Thoracic aorta (tissue), 2 donors: ENCODE results near the gene SPACA6. TPM values are rescaled to one million over a fixed set of nuclear protein-coding genes. Genes with fewer than 3 reads are reported as not detected.

Source experiments
- ATAC-seq: fragments of 150-250 bp; one replicate; pipeline ENCODE4 v1.8.0; 2017; ENCODE audit warnings: low read depth; ENCODE audit not compliant: insufficient number of reproducible peaks, low FRiP score
- DNase-seq: peaks from one replicate; pipeline ENCODE4 v3.0.0-alpha.2; 2020; ENCODE audit warnings: low spot score
- H3K27ac ChIP-seq, 2 donors: fragments of 200-600 bp; sonication (generic); 1 replicate in 1 of 2; 2 replicates in 1 of 2; pipeline ENCODE4 v1.5.1; 2016; ENCODE audit warnings: mild to moderate bottlenecking in 2 of 2, moderate library complexity in 2 of 2
- H3K27me3 ChIP-seq: fragments of 200-600 bp; sonication (generic); replicated peaks from 2 replicates; pipeline ENCODE4 v1.6.0; 2016; ENCODE audit warnings: mild to moderate bottlenecking; ENCODE audit not compliant: insufficient read depth
- H3K36me3 ChIP-seq: fragments of 200-600 bp; sonication (generic); one replicate; pipeline ENCODE4 v1.5.1; 2016
- H3K4me1 ChIP-seq, 2 donors: fragments of 200-600 bp; sonication (generic); 1 replicate in 1 of 2; 2 replicates in 1 of 2; pipeline versions ENCODE4 v1.5.1 to v1.6.0; 2016; ENCODE audit warnings: low read depth in 2 of 2, mild to moderate bottlenecking in 1 of 2; ENCODE audit not compliant: control insufficient read depth in 1 of 2
- H3K4me3 ChIP-seq: fragments of 200-600 bp; sonication (generic); 2 replicates; pipeline ENCODE4 v1.5.1; 2016; ENCODE audit warnings: mild to moderate bottlenecking
- H3K9me3 ChIP-seq: fragments of 200-600 bp; sonication (generic); 2 replicates; pipeline ENCODE4 v1.5.1; 2016
- total RNA-seq, 2 donors: library from RNA; depleted of rRNA; stranded (reverse); fragments of >200 nt; gene quantifications; one replicate each; pipeline versions ENCODE4 v1.1.0 to v1.2.3, GENCODE V29; 2016
- TF ChIP-seq, protein P1 (sequence below): fragments of 200-600 bp; sonication (generic); IDR thresholded peaks from one replicate; pipeline ENCODE4 v1.5.1; 2019; ENCODE audit warnings: antibody characterized with exemption

SPACA6 gene
- total RNA-seq, 2 donors from 2014 or later: 24.1 to 72.4 TPM

DNA sequence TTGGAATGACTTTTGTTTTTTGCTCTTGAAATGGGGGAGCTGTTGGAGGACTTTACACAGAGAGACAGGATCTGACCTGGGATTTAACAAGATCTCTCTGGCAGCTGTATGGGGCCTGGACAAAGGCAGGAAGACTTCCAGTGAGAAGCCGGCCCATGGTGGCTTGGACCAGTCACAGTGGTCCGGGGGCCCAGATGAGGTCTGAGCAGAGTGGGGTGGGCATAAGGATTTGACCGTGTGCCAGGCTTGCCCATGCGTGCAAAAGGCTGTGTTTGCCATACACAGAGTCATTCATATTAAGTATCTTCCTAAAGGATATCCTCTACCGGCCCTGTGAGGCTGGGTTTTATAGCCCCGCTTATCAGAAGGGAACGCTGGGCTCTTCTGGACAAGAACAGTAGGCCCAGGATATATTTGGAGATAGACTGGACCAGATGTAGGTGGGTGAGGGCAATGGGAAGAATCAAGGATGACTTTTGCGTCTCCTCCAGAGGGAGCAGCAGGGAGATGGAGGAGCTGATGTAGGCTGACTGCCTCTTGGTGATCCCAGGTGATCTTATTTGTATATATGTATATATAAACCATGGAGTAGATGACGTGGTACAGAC is 4.1 kb downstream of the SPACA6 start:
- TF ChIP-seq, protein P1, sequence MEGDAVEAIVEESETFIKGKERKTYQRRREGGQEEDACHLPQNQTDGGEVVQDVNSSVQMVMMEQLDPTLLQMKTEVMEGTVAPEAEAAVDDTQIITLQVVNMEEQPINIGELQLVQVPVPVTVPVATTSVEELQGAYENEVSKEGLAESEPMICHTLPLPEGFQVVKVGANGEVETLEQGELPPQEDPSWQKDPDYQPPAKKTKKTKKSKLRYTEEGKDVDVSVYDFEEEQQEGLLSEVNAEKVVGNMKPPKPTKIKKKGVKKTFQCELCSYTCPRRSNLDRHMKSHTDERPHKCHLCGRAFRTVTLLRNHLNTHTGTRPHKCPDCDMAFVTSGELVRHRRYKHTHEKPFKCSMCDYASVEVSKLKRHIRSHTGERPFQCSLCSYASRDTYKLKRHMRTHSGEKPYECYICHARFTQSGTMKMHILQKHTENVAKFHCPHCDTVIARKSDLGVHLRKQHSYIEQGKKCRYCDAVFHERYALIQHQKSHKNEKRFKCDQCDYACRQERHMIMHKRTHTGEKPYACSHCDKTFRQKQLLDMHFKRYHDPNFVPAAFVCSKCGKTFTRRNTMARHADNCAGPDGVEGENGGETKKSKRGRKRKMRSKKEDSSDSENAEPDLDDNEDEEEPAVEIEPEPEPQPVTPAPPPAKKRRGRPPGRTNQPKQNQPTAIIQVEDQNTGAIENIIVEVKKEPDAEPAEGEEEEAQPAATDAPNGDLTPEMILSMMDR: no peak
- Histone ChIP-seq H3K36me3 (peaks cover 10% of the 10 kb centered on the region), H3K4me3 (no peak overlapping the region), H3K27me3 (no peaks in the 10 kb centered on the region), H3K9me3 (no peaks in the 10 kb centered on the region), H3K4me1 (peaks cover 5 to 29% of the 10 kb centered on the region in 2 donors), H3K27ac (no peak overlapping the region)
- ATAC-seq (no peak), DNase-seq (no peak)

DNA sequence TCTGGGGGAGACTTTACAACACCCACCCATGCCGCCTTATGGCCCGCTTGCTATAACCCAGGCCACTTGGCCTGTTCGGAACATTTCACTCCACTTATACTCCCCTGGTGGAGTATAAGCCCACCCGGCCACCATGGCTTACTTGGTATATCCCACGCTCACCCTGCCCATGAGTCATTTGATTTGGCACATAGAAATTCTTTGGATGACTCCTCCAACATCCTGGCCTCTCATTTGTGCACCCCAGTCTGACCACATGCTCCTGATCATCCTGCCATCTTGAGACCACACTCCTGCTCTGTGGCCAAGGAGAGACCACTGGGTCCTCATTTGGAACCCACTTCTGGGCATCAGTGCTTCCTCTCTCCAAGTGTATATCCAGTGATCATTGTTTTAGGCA is 5.2 kb downstream of the SPACA6 start:
- H3K9me3 ChIP-seq: no peaks in the 10 kb centered on the region
- no peaks in the 10 kb centered on the region for H3K27me3 ChIP-seq
- no peak for ATAC-seq
- TF ChIP-seq, protein P1: no peak
- peaks cover 10% of the 10 kb centered on the region for H3K36me3 ChIP-seq
- DNase-seq: no peak
- H3K4me1 ChIP-seq: peaks cover 6 to 29% of the 10 kb centered on the region in 2 donors
- no peak overlapping the region for H3K4me3 ChIP-seq
- no peak overlapping the region for H3K27ac ChIP-seq

DNA sequence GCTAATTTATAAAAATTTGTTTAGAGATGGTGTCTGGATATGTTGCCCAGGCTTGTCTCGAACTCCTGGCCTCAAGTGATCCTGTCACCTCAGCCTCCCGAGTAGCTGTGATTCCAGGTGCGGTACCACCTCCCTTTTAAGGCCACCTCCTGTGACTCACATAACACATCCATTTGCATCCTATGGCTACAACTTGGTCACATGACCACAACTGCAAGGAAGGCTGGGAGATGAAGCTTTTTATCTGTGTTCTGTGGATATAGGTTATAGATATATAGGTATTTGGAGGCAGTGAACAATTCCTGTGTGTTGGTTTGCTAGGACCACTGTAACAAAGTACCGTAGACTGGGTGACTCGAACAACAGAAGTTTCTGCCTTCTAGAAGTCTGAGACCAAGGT is 6.0 kb downstream of the SPACA6 start:
- Histone ChIP-seq H3K36me3 (peaks cover 10% of the 10 kb centered on the region), H3K4me3 (no peak overlapping the region), H3K4me1 (peaks cover 6 to 25% of the 10 kb centered on the region in 2 donors), H3K27me3 (no peaks in the 10 kb centered on the region), H3K9me3 (no peaks in the 10 kb centered on the region), H3K27ac (no peak overlapping the region)
- ATAC-seq (no peak), DNase-seq (no peak)
- TF ChIP-seq, protein P1: no peak

DNA sequence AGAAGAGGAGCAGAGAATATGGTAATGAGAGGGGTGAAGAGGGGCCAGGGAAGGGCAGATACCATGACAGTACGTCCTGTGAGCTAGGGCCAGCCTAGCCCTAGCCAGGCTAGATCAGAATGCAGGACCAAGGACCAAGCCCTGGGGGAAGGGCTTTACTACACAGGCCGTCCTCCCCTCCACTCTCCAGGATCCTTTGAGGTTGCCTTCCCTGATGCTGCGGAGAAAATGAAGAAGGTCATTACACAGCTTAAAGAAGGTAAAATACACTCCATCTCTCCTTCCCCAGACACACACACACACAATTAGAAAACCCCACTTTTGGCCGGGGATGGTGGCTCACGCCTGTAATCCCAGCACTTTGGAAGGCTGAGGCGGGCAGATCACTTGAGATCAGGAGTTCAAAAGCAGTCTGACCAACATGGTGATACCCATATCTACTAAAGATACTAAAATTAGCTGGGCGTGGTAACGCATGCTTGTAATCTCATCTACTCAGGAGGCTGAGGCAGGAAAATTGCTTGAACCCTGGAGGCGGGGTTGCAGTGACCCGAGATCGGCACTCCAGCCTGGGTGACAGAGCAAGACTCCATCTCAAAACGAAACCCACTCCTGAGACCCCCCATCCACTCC is 8.5 kb downstream of the SPACA6 start:
- Histone ChIP-seq H3K36me3 (peaks cover 5% of the 10 kb centered on the region), H3K4me3 (no peak overlapping the region)
- DNase-seq: no peak

More for the DNA sequence above, 8.5 kb downstream of the SPACA6 start:
- ATAC-seq: no peak
- TF ChIP-seq, protein P1: no peak
- Histone ChIP-seq H3K27ac (peak overlapping the region; percentile 89 to 91), H3K4me1 (peaks cover 15 to 35% of the 10 kb centered on the region in 2 donors), H3K27me3 (no peaks in the 10 kb centered on the region), H3K9me3 (no peaks in the 10 kb centered on the region)
